Measurements from ENCODE around the gene FAR2. TPM values are rescaled to one million over a fixed set of nuclear protein-coding genes. Genes with fewer than 3 reads are reported as not detected.

FAR2 gene
- total RNA-seq, 1 donor from 2014 or later = 13.6 TPM

DNA sequence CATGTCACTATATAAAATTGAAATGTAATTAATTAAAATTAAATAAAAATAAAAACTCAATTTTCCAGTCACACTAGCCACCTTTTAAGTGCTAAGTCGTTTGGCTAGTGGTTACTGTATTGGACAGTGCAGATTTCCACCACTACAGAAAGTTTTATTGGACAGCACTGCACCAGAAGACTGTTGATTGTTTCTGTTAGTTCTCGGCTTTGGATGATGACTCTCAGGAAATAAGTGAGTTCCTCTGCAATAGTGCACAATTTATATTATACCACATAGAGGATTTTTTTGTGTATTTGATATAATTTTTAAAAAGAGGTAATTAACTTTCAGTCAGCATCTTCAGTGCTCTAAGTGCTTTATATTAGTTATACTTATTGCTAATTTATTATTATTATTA lies 52.7 kb downstream of the FAR2 start:
- DNase-seq (ENCODE audit: low read depth, low spot score) = no peak
- Mint-ChIP-seq H3K36me3 (ENCODE audit: low read depth) (no peaks in the 10 kb centered on the region), H3K27me3 (ENCODE audit: low read depth) (no peaks in the 10 kb centered on the region), H3K9me3 (peaks cover 7% of the 10 kb centered on the region), H3K4me3 (no peak overlapping the region), H3K27ac (ENCODE audit: unreplicated experiment) (no peak overlapping the region), H3K4me1 (no peaks in the 10 kb centered on the region)
- TF ChIP-seq, protein P1, sequence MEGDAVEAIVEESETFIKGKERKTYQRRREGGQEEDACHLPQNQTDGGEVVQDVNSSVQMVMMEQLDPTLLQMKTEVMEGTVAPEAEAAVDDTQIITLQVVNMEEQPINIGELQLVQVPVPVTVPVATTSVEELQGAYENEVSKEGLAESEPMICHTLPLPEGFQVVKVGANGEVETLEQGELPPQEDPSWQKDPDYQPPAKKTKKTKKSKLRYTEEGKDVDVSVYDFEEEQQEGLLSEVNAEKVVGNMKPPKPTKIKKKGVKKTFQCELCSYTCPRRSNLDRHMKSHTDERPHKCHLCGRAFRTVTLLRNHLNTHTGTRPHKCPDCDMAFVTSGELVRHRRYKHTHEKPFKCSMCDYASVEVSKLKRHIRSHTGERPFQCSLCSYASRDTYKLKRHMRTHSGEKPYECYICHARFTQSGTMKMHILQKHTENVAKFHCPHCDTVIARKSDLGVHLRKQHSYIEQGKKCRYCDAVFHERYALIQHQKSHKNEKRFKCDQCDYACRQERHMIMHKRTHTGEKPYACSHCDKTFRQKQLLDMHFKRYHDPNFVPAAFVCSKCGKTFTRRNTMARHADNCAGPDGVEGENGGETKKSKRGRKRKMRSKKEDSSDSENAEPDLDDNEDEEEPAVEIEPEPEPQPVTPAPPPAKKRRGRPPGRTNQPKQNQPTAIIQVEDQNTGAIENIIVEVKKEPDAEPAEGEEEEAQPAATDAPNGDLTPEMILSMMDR (conservative IDR thresholded peaks at IDR 0.05) = no peak

DNA sequence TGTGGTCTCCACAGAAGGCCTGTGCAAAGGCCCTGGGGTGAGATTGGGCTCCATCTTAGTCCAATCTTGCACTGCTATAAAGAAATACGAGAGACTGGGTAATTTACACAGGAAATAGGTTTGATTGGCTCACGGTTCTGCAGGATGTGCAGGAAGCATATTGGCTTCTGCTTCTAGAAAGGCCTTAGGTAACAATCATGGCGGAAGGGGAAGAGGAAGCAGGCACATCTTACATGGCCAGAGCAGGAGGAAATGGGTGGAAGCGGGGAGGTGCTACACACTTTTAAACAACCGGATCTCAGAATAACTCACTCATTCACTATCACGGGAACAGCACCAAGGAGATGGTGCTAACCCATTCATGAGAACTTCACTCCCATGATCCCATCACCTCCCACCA lies 55.4 kb downstream of the FAR2 start:
- TF ChIP-seq, protein P1 (conservative IDR thresholded peaks at IDR 0.05) = no peak
- no peaks in the 10 kb centered on the region for H3K27me3 Mint-ChIP-seq (ENCODE audit: low read depth)
- H3K4me3 Mint-ChIP-seq = no peak overlapping the region

DNA sequence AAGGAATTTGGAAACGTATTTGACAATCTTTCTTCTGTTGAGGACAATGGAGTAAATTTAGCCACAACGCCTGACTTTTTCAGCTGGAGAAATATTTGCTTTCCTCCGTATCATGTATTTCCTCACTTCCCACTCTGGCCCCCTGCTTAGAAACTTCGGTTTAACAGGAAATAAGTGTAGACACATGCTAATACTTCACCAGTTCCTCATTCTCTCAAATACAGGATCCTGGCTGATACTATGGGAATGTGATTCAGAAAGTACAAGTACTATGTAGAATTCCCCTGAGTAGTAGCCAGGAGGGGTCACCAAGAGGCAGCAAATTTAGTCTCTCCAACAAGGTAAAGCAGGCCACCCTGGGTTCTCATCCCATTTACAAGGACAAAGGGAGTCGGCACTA lies 58.0 kb downstream of the FAR2 start:
- no peaks in the 10 kb centered on the region for H3K4me1 Mint-ChIP-seq
- H3K4me3 Mint-ChIP-seq = no peak overlapping the region
- no peak for DNase-seq (ENCODE audit: low read depth, low spot score)
- no peaks in the 10 kb centered on the region for H3K36me3 Mint-ChIP-seq (ENCODE audit: low read depth)
- peaks cover 7% of the 10 kb centered on the region for H3K9me3 Mint-ChIP-seq
- H3K27ac Mint-ChIP-seq (ENCODE audit: unreplicated experiment) = no peak overlapping the region
- H3K27me3 Mint-ChIP-seq (ENCODE audit: low read depth) = no peaks in the 10 kb centered on the region
- TF ChIP-seq, protein P1 (conservative IDR thresholded peaks at IDR 0.05) = no peak

More for the DNA sequence above, 55.4 kb downstream of the FAR2 start:
- Mint-ChIP-seq H3K36me3 (ENCODE audit: low read depth) (no peaks in the 10 kb centered on the region), H3K4me1 (no peaks in the 10 kb centered on the region), H3K9me3 (peaks cover 7% of the 10 kb centered on the region), H3K27ac (ENCODE audit: unreplicated experiment) (no peak overlapping the region)
- no peak for DNase-seq (ENCODE audit: low read depth, low spot score)

DNA sequence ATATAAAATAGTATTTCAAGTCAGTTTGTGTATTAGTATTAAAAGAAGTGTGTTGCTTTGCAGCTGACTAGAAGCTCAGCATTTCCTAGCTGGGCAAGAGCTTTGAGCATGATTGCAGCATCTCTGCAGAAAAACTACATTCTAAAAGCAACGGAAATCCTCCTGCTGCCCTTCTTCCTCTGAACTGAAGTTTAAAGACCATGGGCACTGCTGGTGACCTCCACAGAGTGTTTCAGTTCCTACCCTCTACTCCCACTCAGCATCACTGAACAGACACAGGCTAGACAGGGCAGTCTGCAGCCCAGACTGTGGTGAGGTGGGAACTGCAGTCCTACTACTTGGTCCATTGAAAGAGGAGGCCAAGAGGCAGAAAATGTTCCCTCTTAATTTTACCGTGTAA lies 59.0 kb downstream of the FAR2 start:
- no peaks in the 10 kb centered on the region for H3K36me3 Mint-ChIP-seq (ENCODE audit: low read depth)
- H3K9me3 Mint-ChIP-seq = peaks cover 4% of the 10 kb centered on the region
- DNase-seq (ENCODE audit: low read depth, low spot score) = no peak
- H3K4me1 Mint-ChIP-seq = no peaks in the 10 kb centered on the region
- no peak overlapping the region for H3K27ac Mint-ChIP-seq (ENCODE audit: unreplicated experiment)
- no peak overlapping the region for H3K4me3 Mint-ChIP-seq
- TF ChIP-seq, protein P1 (conservative IDR thresholded peaks at IDR 0.05) = no peak
- H3K27me3 Mint-ChIP-seq (ENCODE audit: low read depth) = no peaks in the 10 kb centered on the region

DNA sequence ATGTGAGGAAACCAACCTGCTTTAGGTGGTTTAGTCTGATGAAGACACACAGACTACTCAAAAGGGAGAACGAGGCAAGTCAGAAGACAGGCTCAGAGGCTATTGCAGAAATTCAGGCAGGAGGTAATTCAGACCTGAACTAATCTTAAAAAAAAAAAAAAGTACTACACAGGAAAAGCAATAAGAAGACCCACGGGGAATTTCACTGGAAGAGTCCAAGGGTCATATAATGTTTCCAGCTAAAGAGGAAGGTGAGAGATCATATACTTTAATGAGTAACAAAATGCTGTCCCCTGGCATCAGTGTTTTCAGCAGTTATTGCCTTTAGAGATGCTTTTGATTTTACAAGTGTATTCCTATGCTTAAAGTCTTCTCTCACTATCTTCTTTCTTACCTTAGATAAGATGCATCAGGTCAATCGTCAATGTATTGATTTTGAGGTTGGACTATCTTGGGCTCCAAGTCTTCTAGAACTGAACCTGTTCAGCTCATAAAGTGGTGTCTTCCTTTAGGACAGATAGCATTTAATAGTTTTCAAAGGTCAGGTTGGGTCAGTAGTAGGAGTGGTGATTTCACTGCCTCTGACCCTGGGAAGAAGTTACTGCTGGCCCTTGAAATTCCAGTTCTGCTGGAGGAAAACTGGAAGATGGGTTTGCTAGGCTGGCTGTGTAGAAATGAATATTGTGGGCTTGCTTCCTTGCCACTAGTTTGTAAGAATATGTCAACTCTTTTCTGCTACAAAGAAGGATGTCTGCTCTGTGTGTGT lies 60.0 kb downstream of the FAR2 start:
- TF ChIP-seq, protein P1 (conservative IDR thresholded peaks at IDR 0.05) = no peak
- no peak overlapping the region for H3K27ac Mint-ChIP-seq (ENCODE audit: unreplicated experiment)
- H3K27me3 Mint-ChIP-seq (ENCODE audit: low read depth) = no peaks in the 10 kb centered on the region

More for the DNA sequence above, 60.0 kb downstream of the FAR2 start:
- H3K9me3 Mint-ChIP-seq = peaks cover 4% of the 10 kb centered on the region
- no peak overlapping the region for H3K4me3 Mint-ChIP-seq
- H3K4me1 Mint-ChIP-seq = no peaks in the 10 kb centered on the region
- no peaks in the 10 kb centered on the region for H3K36me3 Mint-ChIP-seq (ENCODE audit: low read depth)
- DNase-seq (ENCODE audit: low read depth, low spot score) = no peak
